ENCODE data around the gene SND1.

The SND1 gene

DNA sequence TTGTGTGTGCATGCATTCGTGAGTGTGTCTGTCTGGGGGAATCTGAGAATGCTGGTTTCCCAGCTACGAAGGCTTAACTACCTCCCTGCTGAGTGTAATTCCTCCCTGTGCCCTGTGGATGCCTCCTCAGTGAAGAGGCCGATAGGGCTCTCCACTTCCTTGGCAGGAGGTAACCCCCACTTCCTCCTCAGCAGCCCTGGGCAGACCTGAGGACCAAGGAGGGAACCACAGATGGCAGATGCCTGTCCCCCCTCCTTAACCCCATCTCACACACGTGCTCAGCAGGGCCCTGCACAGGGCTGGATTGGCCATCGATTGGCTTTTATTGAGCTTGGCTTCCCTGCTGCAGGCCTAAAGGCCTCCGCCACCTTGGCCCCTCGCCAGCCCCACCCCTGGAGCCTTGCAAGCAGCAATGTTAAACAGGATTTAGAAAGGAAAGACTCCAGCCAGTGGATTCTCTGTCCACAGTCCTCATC is 424.8 kb downstream of the SND1 start:
- peak in 2 of 14 donors; percentile 41 to 55 for DNase-seq

DNA sequence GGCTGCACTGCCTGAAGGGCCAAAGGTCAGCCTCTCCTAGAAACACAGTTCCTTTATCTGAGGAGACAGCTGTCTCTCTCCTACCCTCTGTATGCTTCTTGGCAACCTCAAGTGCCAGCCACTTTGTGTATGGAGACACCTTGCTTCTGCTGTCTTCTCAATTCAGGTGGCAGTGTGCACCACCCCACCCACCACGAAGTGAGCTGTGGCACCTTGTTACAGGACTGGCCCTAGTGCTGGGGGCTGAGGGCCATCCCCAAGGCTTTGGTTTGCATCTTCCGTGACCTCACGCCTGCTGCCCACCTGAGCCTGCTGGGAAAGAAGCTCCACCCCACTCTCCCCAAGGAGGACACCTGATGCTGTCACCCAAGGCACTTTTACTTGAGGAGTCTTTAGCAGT is 426.3 kb downstream of the SND1 start:
- DNase-seq = no peak

DNA sequence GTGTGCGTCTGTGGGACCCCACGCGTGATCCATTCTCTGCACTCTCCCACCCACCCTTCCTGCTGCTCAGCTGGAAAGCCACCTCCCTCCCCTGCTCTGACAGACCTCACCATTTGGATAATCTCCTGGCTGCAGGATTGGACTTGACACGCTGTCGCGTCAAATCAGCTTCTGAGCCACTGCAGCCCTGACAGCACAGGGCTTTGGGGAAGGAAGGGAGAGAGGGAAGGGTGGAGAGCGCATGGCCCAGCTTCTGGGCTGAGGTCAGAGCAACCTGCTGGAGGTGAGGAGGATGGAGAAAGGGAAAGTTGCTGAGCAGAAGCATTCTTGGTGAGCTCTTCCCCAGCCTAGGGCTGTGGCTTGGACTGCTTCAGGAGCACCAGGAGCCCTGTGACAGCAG is 428.2 kb downstream of the SND1 start:
- DNase-seq = no peak

DNA sequence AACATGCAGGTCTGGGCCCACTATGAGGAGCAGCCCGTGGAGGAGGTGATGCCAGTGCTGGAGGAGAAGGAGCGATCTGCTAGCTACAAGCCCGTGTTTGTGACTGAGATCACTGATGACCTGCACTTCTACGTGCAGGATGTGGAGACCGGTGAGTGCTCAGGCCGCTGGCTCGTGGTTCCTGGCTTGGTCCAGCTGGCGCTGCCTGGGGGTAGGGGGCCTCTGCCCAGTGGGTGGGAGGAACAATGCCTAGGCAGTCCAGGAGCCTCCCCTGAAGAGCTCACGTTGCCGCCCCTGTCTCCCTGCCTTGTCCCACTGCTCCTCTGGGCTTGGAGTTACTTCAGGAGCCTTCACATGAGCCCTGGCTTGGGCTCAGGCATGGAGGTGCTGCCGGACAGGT is 429.4 kb downstream of the SND1 start:
- DNase-seq = no peak

DNA sequence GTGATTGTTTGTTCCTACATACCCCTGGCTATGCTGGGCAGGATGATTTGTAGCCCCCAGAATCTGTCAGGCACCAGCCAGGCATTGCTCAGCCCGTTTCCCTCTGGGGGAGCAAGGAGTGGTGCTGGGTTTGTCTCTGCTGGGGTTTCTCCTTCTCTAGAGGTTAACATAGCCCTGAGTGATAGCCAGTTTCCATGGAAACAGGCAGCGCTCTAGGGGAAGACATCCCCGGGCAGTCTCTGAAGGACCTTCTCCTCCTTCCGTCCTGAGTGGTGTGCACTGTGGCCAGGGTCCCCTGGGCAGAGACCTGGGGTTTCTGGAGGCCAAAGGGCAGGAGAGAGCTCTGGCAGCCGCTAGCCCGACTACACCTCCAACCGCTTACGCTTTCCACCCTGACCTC is 429.8 kb downstream of the SND1 start:
- DNase-seq = no peak

DNA sequence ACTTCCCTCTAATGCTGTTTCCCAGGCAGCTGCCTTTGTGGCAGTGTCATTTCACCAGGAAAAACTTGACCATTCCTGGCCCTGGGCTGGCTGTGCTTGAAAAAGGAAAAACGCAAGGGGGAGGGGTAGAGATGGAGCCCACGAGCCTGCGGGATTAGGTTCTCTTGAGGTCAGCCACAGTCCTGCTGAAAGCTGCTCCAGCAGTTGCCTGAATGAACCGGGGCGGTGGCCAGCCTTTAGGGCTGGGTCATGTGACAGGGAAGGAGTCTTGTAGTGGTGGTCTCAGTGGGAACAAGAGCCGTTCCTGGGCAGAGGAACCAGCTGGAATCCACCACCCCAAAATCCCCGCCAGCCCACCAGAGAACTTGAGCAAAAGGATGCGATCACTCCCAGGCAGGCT is 430.4 kb downstream of the SND1 start:
- DNase-seq = no peak

DNA sequence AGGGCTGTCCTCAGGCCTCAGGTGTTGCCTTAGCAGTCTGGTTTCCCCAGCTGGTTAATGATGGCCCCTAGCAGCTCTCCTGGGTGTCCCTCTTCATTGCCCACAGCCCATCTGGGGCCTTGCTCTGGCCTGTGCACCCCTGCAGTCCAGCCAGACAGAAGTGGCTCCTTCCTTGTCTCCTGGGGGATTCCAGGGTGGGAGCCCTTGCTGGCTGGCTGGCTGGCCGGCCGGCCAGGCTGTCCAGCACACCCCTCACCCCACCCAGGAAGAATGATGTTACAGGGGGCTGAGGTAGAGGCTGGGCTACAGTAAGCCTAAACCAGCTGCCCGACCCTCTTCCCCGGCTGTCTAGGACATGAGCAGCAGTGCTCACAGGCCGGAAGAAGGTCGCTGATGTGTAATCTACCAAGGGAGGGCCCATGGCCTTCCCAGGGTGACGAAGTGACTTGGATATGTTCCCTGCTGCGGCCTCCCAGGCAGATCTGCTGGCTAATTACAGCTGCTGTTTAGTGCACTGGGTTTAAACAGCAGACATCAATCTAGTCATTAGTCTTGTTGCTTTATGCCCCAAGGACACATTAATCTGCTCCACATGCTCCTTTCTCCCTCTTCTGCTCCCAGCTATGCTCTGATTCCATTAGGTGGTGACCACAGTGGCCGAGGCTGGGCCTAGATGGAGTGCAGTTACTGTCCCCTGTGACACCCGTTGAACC is 433.1 kb downstream of the SND1 start:
- DNase-seq = peak in 1 of 14 donors; percentile 40

DNA sequence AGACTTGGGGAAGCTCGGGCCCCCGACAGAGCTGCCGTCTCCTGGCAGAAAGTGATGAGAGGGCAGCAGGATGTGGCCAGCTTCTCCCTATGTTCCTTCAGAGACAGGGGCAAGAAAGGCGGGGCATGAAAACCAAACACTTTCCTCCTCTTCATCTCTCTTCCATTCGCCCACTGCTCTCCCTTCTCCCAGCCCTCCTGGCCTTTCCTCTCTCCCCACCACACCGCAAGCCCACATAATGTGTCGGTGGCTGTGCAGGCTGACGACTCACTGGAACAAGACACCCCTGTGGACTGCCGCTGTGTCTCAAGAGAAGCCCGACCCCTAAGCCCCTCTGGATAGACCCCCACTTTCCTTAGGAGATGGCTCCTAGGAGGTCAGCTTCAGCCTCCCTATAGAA is 438.5 kb downstream of the SND1 start:
- no peak for DNase-seq

DNA sequence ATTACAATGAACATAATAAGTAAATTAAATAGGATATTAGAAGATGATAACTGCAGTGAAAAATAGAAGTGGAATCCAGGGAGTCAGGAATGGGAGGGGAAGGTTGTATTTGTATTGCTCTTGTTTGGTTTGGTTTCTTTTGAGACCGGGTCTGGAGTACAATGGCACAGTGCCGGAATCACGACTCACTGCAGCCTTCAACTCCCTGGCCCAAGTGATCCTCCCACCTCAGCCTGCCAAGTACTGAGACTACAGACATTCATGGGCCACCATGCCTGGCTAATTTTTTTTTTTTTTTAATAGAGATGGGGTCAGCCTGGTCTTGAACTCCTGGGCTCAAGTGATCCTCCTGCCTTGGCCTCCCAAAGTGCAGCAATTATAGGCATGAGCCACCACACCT is 439.1 kb downstream of the SND1 start:
- peak in 1 of 14 donors; percentile 15 for DNase-seq

DNA sequence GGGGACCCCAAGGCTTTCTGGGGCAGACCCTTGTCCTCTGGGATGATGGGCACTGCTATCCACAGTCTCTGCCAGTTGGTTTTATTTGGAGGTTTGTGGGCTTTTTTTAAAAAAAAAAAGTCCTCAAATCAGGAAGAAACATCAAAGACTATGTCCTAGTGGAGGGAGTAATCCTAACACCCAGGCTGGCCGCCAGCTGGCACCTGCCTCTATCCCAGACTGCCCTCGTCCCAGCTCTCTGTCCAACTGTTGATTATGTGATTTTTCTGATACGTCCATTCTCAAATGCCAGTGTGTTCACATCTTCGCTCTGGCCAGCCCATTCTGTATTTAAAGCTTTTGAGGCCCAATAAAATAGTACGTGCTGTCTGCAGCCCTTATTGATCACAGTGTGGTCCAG is 440.2 kb downstream of the SND1 start:
- peak in 1 of 14 donors; percentile 49 for DNase-seq

DNA sequence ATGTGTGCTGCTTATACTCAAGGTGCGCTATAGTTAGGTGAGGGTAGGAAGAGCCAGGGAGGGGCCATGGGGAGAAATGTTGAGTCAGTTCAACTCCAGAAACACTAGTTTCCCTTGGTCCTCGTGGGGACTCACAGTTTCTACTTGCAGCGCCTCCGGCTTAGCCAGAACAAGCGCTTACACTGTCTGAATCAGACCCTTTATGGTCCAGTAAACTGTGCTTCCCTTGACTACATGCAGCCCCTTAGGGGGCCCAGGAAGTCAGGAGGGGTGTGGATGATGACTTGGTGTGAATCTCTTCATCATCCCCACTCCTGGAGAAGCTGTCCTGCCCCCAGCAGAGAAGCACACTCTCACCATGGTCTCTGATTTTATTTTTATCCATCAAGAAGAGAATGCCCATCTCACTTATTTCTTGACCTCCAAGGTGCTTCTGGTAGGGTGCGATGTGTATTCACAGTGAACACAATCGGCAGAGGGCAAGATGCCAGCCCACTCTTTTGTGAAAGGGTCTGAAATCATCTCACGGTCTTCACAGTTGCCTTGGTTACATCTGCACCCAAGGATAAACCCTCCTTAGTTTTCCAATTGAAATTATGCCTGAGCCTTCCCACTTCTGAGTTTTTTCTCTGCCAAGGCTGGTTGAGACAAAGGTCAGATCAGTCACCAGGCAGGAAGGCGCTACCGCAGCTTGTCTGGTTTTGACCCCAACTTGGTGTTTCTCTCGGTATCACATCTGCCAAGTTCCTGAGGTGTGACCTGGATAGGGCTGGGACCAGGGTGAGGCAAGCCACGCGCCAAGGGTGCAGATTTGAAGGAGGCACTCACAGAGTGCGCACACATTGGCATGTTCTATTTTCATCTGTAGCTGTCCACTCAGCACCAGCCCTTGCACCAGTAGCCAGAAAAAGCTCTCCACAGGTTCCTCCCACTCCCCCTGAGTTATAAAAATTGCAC is 441.9 kb downstream of the SND1 start:
- DNase-seq = peak in 3 of 14 donors; percentile 29 to 56 (median 44)

DNA sequence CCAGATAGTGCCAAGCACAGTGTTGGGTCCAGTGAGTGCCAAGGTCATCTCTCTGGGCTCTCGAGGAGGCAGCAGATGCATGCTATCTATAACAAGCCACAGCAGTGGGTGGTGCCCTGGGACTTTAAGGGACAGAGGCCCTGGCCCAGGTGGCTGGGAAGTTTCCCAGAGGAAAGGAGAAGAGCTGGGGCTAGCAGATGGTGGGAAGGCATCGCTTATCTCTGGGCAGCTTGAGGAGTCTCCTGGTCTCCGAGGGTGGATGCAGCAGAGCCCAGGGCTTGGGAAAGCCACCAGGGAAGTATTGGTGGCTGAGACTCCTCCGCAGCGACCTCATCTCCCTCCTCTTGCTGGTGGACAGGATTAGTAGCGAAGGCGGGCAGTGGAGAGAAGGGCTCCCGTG is 442.7 kb downstream of the SND1 start:
- peak in 1 of 14 donors; percentile 88 for DNase-seq

DNA sequence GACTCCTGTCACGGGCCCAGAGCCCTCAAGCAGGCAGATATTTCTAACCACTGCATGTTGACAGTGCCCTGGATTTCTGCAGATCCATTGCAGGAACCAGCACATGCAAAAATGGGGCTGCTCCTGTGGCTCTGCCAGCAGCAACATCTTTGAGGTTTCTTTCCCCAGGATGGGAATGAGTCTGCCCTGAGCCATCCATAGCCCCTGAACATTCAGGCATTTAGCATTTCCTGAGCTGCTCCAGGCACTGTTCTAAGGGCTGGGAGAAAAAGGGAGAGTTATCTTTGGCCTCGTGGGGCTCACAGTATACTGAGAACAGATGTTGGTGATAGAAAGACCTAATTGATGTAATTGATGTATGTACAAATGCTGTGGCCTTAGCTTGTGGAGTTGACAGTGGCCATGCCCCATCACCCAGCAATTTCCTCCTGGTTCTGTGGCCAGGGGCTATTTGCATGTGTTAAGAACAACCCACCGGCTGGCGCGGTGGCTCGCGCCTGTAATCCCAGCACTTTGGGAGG is 445.3 kb downstream of the SND1 start:
- no peak for DNase-seq

DNA sequence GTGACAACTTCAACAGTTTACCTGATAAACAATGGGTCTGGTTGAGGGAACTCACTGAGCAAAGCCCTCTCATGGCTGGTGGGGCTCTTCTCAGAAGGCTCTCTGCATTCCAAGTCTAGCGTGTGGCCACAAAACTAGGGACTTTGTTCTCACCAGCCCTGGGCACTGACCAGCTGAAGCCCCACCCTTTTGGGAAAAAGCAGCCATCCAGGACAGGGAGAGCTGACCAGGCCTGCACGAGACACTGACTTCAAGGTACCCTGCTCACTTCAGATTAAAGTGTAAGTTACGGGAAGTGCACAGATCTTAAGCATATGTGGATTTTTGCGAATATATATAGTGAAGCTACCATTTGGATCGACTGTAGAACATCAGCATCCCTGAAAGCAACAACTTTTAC is 446.6 kb downstream of the SND1 start:
- DNase-seq = no peak

DNA sequence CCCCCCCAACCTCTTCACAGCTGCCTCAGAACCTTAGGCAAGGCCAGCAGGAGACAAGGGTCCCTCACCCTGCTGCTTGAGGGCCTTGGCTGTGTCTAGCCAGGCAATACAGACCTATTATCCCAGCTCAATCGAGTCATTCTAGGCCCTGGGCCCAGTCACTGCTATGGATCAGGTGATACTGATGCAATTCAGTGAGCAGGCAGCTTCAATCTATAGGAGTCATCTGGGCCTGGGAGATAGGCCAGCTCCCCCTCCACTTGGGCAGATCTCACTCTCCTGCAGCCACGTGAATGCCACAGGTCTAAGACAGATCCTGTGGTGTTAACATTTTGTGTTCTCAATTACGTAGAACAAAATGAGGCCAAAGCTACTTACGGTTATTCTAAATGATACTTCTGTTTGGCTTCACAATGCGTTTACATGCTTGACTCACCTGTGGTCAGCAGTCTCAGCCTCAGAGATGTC is 447.2 kb downstream of the SND1 start:
- DNase-seq = no peak

DNA sequence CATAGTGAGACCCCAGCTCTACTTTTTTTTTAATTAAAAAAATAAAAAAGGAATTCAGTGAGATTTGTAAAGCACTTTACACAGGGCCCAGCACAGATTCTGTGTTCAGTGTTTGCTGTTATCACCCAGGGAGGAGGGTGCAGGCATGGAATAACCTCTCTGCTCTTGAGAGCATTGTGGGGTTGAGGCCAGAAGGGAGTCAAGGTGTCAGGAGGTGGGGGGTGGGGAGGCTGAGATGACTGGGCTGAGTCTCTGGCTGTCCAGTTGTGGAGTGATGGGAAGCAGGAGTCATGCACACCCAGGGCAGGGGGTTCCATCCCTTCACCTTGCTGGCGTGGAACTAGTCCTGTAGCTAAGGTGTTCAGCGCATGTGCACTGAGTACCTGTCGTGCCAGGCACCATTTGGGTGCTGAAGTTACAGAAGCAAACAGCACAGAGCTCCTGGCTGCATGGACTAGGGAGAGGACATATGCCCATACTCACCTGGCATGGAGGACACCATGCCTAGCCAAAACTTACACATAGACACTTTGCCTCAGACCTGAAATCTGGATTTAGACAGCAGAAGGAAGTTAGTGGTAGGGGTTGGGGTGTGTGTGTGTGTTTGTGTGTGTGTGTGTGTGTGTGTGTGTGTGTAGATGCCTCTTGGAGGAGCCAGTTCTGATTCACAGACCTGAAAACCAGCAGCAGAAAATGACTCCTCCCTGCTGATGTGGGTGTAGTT is 448.4 kb downstream of the SND1 start:
- no peak for DNase-seq

DNA sequence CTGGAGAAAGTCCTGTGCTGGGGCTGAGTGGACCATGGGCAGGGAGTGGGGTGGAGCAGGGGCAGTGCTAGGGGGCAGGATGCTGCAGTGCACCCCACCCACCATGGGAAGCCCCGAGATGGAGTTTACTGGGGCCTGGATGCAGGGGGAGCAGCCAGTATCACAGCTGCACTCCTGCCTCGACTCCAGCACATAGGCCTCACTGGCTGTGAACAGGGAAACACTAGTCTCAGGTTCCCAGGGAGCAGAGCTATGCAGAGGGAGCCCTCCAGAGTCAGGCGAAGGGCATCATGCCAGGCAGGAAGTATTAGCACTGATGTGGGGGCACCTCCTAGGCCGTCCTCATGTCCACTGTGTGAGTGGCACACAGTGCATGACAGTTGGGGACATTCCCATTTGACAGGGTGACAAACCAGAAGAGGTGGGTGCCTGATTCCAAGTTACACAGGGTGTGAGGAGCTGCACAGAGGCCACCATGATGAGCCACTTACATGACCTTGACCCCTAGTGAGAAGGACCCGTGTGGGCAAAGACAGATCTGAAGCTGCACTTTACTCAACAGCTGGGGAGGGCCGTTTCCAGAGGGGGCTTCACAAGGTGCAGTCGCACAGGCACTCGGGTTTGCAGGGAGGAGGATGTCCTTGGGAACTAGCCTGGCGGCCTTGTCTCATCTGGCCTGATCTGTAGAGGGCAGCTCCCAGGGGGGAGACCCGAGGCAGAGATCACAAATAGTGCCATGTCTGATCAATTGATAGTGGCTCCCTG is 449.1 kb downstream of the SND1 start:
- DNase-seq = no peak

DNA sequence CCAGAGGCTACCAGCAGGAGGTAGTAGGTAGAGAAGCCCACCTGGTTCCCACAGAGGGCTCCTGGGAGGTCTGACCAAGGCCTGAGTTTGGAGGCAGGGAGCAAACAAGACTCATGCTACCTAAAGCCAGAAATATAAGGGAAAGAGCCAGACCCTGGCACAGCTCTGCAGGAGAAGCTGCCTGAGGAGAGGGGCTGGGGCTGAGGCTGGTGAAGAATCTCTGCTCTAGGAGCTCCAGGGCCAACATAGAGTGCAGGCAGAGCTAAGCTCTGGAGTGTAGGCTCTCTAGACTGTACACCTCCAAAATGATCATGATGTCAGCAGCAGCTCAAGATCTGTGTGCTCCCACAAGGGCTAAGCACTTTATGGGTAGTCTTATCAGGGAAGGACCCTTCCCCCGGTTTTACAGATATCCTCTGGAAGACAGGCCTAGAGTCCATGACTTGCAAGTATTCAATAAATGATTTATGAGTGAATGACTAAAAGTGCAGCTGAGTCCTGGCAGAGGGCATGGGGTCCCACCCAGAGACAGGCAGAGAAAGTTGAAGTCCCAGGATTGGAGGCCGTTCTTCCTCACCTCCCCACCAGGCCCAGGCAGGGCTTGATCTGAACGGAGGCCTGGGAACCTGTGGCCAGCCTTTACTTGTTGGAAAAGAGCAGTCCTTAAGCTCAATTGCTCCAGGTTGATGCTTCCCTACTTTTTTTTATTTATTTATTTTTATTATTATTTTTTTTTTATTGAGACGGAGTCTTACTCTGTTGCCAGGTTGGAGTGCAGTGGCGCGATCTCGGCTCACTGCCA is 450.7 kb downstream of the SND1 start:
- no peak for DNase-seq

DNA sequence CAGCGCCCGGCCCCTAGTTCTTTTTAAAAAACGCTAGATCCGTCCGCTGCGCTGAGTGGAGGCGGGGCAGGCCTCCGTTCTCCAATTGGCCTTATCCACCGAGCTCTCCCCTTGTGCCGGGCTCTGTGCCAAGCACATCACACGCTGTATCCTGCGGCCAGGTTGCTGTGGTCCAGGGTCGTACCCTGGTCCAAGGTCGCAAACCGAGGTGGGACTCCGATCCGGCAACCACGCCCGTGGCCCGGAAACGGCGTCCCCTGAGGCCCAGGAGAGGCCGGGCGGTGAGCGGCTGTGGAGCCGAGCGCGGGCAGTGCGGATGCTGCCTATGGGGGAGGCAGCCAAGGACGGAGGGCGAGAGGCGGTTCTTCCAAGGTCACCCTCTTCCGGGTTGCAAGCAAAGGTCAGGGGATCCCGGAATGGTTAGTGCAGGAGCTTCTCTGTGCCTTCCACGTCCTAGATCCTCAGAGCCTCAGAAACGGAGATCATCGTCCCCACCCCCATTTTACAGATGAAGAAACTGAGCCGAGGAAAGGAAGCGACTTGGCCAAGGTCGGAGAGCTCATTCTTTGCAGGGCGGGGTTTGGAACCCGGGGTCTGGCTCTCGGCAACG is 451.6 kb downstream of the SND1 start:
- peak in 1 of 14 donors; percentile 48 for DNase-seq

DNA sequence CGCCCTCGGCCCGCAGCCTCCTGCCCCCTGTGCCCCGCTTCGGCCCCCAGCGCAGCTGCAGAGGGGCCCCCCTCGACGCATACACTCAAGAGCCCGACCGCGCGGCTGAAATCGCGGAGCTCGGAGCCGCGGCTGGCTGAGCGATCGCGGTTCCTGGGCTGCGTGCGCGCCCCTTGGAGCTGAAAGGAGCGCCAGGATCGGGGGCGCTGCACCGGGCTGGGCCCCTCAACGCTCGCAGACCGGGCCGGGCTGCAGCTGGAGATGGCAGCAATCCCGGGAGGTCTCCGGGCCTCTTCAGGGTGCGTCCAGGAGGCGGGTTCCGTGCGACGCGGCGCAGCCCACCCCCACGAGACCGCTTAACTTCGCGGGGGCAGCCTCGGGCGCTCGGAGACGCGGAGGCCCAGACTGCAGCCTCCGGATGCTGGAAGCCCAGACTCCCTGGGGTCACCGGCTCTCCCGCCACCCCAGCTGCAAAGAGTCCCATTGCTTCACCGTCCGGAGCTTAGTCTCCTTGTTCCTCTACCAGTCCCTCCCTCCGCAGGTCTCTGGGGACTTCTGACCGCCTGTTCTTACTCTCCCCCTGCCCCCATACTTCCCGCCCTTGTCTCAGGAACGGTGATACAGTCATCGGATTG is 452.2 kb downstream of the SND1 start:
- DNase-seq = no peak
